Gastrocnemius medialis (tissue), 4 donors: ENCODE data around the gene DBN1.

Experiments
- CTCF ChIP-seq, 5 experiments: fragments of 450-650 bp in 3 of 5; fragments of 200-600 bp in 2 of 5; sonication (generic) in 2 of 5; IDR thresholded peaks in 4 of 5; conservative IDR thresholded peaks in 1 of 5; 1 replicate in 4 of 5; 2 replicates in 1 of 5; pipeline ENCODE4 v1.5.1; 2016 to 2019; ENCODE audit warnings: antibody characterized with exemption in 5 of 5, mild to moderate bottlenecking in 3 of 5, moderate library complexity in 3 of 5
- POLR2A ChIP-seq, 2 donors: fragments of 450-650 bp; IDR thresholded peaks; one replicate each; pipeline ENCODE4 v1.6.1; 2017; ENCODE audit warnings: antibody characterized with exemption in 2 of 2, mild to moderate bottlenecking in 2 of 2, moderate library complexity in 2 of 2

DNA sequence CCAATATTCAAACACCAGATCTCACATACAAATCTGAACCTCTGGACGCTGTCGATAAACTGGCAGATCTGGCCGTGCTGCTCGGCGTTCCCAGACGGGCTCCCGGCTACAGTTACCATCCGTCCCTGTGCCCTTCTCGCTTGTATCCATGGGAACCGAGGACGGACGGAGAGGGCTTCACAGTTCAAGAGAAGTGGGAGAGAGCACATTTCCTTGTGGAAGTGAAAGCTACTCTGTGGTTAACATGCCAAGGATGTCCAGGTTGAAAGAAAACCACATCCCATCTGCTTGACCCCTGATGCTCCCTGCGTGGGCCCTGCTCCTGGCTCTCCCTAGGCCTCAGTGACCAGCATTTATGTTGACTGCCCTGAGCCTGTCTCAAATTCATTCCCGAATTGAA, 6.3 kb upstream of the DBN1 start:
- no peak for TF ChIP-seq CTCF (IDR thresholded peaks at IDR 0.05 in 4 of 5, conservative IDR thresholded peaks at IDR 0.05 in 1 of 5)
- TF ChIP-seq POLR2A (IDR thresholded peaks at IDR 0.05), result no peak
